CD14-positive monocyte (primary cell): ENCODE results near the gene PRMT5. TPM values are rescaled to one million over a fixed set of nuclear protein-coding genes. Genes with fewer than 3 reads are reported as not detected.
A peak's percentile ranks its signal among the peaks of the same experiment; 100 is the strongest.

Experiments
- DNase-seq, 3 donors: peaks; one replicate each; pipeline ENCODE4 v3.0.0-alpha.2; 2011 to 2022
- H2AFZ ChIP-seq: 2 replicates; pipeline ENCODE4 v1.6.0; 2012; ENCODE audit warnings: mild to moderate bottlenecking, low read depth, low read length, inconsistent platforms; ENCODE audit not compliant: insufficient read depth, poor library complexity, severe bottlenecking
- H3K27ac ChIP-seq, 2 donors: 1 replicate in 1 of 2; 2 replicates in 1 of 2; pipeline ENCODE4 v1.5.1; 2012 to 2013; ENCODE audit warnings: low read length in 2 of 2, control low read depth in 1 of 2, inconsistent platforms in 1 of 2, low read depth in 1 of 2, mild to moderate bottlenecking in 1 of 2
- H3K27me3 ChIP-seq, 2 donors: one replicate each; pipeline versions ENCODE4 v1.6.0 to v1.6.1; 2011 to 2013; ENCODE audit warnings: low read length in 2 of 2; ENCODE audit not compliant: control insufficient read depth in 2 of 2, insufficient read depth in 2 of 2
- H3K36me3 ChIP-seq, 2 donors: replicated peaks in 1 of 2; 1 replicate in 1 of 2; 2 replicates in 1 of 2; pipeline versions ENCODE4 v1.5.1 to v1.6.1; 2012 to 2013; ENCODE audit warnings: low read length in 2 of 2, control low read depth in 1 of 2, inconsistent platforms in 1 of 2, mild to moderate bottlenecking in 1 of 2; ENCODE audit not compliant: insufficient read depth in 2 of 2, control insufficient read depth in 1 of 2
- H3K4me1 ChIP-seq, 2 donors: 1 replicate in 1 of 2; 2 replicates in 1 of 2; pipeline versions ENCODE4 v1.5.1 to v1.6.1; 2012 to 2013; ENCODE audit warnings: low read length in 2 of 2, control low read depth in 1 of 2, inconsistent platforms in 1 of 2, mild to moderate bottlenecking in 1 of 2, moderate library complexity in 1 of 2; ENCODE audit not compliant: insufficient read depth in 2 of 2, control insufficient read depth in 1 of 2
- H3K4me2 ChIP-seq: replicated peaks from 2 replicates; pipeline ENCODE3; 2012; ENCODE audit warnings: low read length, moderate library complexity, mild to moderate bottlenecking; ENCODE audit not compliant: poor library complexity, severe bottlenecking; ENCODE audit errors: extremely low read depth
- H3K4me3 ChIP-seq, 3 experiments: fragments of 200-600 bp in 1 of 3; sonication (generic) in 1 of 3; replicated peaks in 1 of 3; 1 replicate in 2 of 3; 2 replicates in 1 of 3; pipeline ENCODE4 v1.5.1; 2011 to 2013; ENCODE audit warnings: low read length in 3 of 3, mild to moderate bottlenecking in 3 of 3, control low read depth in 2 of 3, low read depth in 2 of 3, inconsistent platforms in 1 of 3, moderate library complexity in 1 of 3
- H3K79me2 ChIP-seq: 2 replicates; pipeline ENCODE4 v1.6.0; 2012; ENCODE audit warnings: mild to moderate bottlenecking, control low read depth, inconsistent platforms, low read length, moderate library complexity; ENCODE audit not compliant: insufficient read depth
- H3K9ac ChIP-seq: 2 replicates; pipeline ENCODE4 v1.6.0; 2017; ENCODE audit warnings: low read length, mild to moderate bottlenecking; ENCODE audit not compliant: insufficient read depth, poor library complexity, severe bottlenecking
- H3K9me3 ChIP-seq, 2 donors: replicated peaks in 1 of 2; 1 replicate in 1 of 2; 2 replicates in 1 of 2; pipeline versions ENCODE4 v1.5.1 to v1.6.1; 2012 to 2013; ENCODE audit warnings: low read length in 2 of 2, control low read depth in 1 of 2; ENCODE audit not compliant: control insufficient read depth in 1 of 2, insufficient read depth in 1 of 2
- H4K20me1 ChIP-seq: 2 replicates; pipeline ENCODE4 v1.6.0; 2012; ENCODE audit warnings: mild to moderate bottlenecking, low read length, control low read depth, moderate library complexity; ENCODE audit not compliant: insufficient read depth
- H3K27ac Mint-ChIP-seq, 7 donors: one replicate each; pipeline ENCODE4 v1.8.0; 2020; ENCODE audit warnings: mild to moderate bottlenecking in 7 of 7, mixed read lengths in 7 of 7, moderate library complexity in 6 of 7, inconsistent platforms in 2 of 7
- H3K27me3 Mint-ChIP-seq, 3 donors: one replicate each; pipeline ENCODE4 v1.8.0; 2021 to 2022; ENCODE audit warnings: low read depth in 3 of 3, mild to moderate bottlenecking in 3 of 3, mixed read lengths in 3 of 3, moderate library complexity in 3 of 3, inconsistent platforms in 1 of 3
- H3K36me3 Mint-ChIP-seq, 2 donors: one replicate each; pipeline ENCODE4 v1.8.0; 2020; ENCODE audit warnings: mixed read lengths in 2 of 2, inconsistent platforms in 1 of 2, mild to moderate bottlenecking in 1 of 2
- H3K4me1 Mint-ChIP-seq: one replicate; pipeline ENCODE4 v1.8.0; 2020; ENCODE audit warnings: mild to moderate bottlenecking, mixed read lengths
- H3K4me3 Mint-ChIP-seq, 2 donors: one replicate each; pipeline ENCODE4 v1.8.0; 2020; ENCODE audit warnings: mild to moderate bottlenecking in 2 of 2, mixed read lengths in 2 of 2, moderate library complexity in 1 of 2
- H3K9me3 Mint-ChIP-seq, 7 donors: one replicate each; pipeline ENCODE4 v1.8.0; 2020 to 2022; ENCODE audit warnings: mixed read lengths in 7 of 7, mild to moderate bottlenecking in 6 of 7, moderate library complexity in 6 of 7, inconsistent platforms in 2 of 7
- WGBS: methylation state at CpG from one replicate; pipeline ENCODE4 v1.1.5; 2013; ENCODE audit warnings: missing lambda C conversion rate; ENCODE audit not compliant: insufficient coverage; 5-methylcytosine and 5-hydroxymethylcytosine counted together
- intact Hi-C, 2 donors: fragments of 100-400 bp; cut with micrococcal nuclease; formaldehyde crosslinking; loops; one replicate each; pipeline versions ENCODE4 v1.15.0 to v1.15.1; 2023
- polyA minus RNA-seq: library from RNA; depleted of rRNA, polyadenylated mRNA; stranded (reverse); fragments of >200 nt; gene quantifications from 2 replicates; pipeline ENCODE4 v1.2.3, GENCODE V29; 2012
- polyA plus RNA-seq, 3 donors: library from polyadenylated mRNA; depleted of rRNA in 1 of 3; unstranded in 2 of 3; stranded (reverse) in 1 of 3; fragments of 300-500 nt in 2 of 3; fragments of >200 nt in 1 of 3; fragmentation: Illumina TruSeq in 2 of 3; gene quantifications; 1 replicate in 2 of 3; 2 replicates in 1 of 3; pipeline ENCODE4 v1.2.3, GENCODE V29; 2012 to 2021
- total RNA-seq, 12 experiments: library from RNA in 1 of 12; stranded (reverse) in 1 of 12; fragments of 120-200 nt in 1 of 12; gene quantifications; one replicate each; pipeline ENCODE4 v1.2.4 and lab custom pipeline; 2013 to 2026; ENCODE audit warnings: mixed read lengths in 6 of 12, inconsistent platforms in 1 of 12
- TF ChIP-seq, protein P1 (sequence below): fragments of 200-600 bp; IDR thresholded peaks from one replicate; pipeline ENCODE4 v1.8.0; 2022; ENCODE audit warnings: antibody characterized with exemption, mild to moderate bottlenecking

Gene PRMT5
- 20.2 TPM for total RNA-seq (2013)
- polyA plus RNA-seq (10 to 100 TPM; 38.7 to 44.4 (median 44.1) TPM), polyA minus RNA-seq (25.5 and 36.3 TPM in 2 replicates), total RNA-seq (lab: John Stamatoyannopoulos, UW) (5.6 to 19.6 (median 12.9) reads per million in 11 experiments)

GRCh38 chr14:22929104-22929960, at the start of gene PRMT5:
Gene PRMT5 (minus strand): TSS chr14:22929376. CDS start chr14:22929361, 15 bp downstream.
- TF ChIP-seq, protein P1, sequence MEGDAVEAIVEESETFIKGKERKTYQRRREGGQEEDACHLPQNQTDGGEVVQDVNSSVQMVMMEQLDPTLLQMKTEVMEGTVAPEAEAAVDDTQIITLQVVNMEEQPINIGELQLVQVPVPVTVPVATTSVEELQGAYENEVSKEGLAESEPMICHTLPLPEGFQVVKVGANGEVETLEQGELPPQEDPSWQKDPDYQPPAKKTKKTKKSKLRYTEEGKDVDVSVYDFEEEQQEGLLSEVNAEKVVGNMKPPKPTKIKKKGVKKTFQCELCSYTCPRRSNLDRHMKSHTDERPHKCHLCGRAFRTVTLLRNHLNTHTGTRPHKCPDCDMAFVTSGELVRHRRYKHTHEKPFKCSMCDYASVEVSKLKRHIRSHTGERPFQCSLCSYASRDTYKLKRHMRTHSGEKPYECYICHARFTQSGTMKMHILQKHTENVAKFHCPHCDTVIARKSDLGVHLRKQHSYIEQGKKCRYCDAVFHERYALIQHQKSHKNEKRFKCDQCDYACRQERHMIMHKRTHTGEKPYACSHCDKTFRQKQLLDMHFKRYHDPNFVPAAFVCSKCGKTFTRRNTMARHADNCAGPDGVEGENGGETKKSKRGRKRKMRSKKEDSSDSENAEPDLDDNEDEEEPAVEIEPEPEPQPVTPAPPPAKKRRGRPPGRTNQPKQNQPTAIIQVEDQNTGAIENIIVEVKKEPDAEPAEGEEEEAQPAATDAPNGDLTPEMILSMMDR, result no peak
- Histone ChIP-seq H3K27ac (peak within 1 kb of the TSS; percentile 65 to 86), H2AFZ (peak within 1 kb of the TSS; percentile 97), H4K20me1 (no peaks in the 10 kb centered on the region), H3K27me3 (no peaks in the 10 kb centered on the region), H3K4me3 (peak within 1 kb of the TSS; percentile 90 to 98 (median 96)), H3K4me1 (peaks cover 19 to 34% of the 10 kb centered on the region in 2 donors), H3K9me3 (no peaks in the 10 kb centered on the region), H3K9ac (peak within 1 kb of the TSS; percentile 85), H3K4me2 (peak within 1 kb of the TSS; percentile 96), H3K79me2 (peaks cover 15% of the 10 kb centered on the region), H3K36me3 (peaks cover 7 to 30% of the 10 kb centered on the region in 2 donors)
- no peak within 1 kb of the TSS for H3K4me3 Mint-ChIP-seq
- peak; percentile 99 to 100 (median 99) for DNase-seq
- peaks cover 25 to 35% of the 10 kb centered on the region in 2 donors for H3K36me3 Mint-ChIP-seq
- no peaks in the 10 kb centered on the region for H3K27me3 Mint-ChIP-seq
- under 1% methylated on average over 39 of the region's 51 CpGs for WGBS
- H3K27ac Mint-ChIP-seq, result peak within 1 kb of the TSS in 2 of 7 donors; percentile 28 to 85
- H3K9me3 Mint-ChIP-seq, result no peaks in the 10 kb centered on the region
- peaks cover 8% of the 10 kb centered on the region for H3K4me1 Mint-ChIP-seq
- intact Hi-C loops, result loop anchor here in 1 of 2 donors (1.0 to 10.0 kb wide), 2 partner anchors 10 to 1185 kb away; partner anchors contain the start of genes DCAF11, NRL and RBM23

DNA sequence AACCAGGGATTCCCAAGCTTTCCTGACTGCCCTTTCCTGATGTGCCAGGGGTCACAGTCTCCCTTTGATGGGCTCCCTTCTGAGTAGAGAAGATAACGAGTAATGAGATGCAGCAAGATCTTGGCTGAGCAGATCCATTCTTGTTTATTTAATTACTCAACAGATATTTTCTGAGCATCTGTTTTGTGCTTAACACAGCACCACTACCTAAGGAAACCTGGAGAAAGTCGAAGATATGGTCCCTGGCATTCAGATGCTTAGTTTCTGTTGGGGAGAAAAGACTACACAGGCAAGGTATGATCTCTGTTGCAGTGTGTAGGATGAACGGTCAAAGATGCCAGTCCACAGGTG, 49.3 kb upstream of the PRMT5 start:
- H3K9ac ChIP-seq, result no peak overlapping the region
- H2AFZ ChIP-seq, result no peak overlapping the region
- 90% methylated on average over 1 of the region's 3 CpGs for WGBS
- H3K4me2 ChIP-seq, result no peak overlapping the region
- H3K27me3 Mint-ChIP-seq, result peaks cover 34 to 47% (median 40%) of the 10 kb centered on the region in 3 donors
- no peak overlapping the region for H3K4me3 Mint-ChIP-seq
- no peak overlapping the region for H3K27ac Mint-ChIP-seq
- no peaks in the 10 kb centered on the region for H3K36me3 Mint-ChIP-seq
- intact Hi-C loops, result no loop called here
- DNase-seq, result no peak
- H3K4me1 Mint-ChIP-seq, result peaks cover 6% of the 10 kb centered on the region
- H3K79me2 ChIP-seq, result no peaks in the 10 kb centered on the region
- H4K20me1 ChIP-seq, result no peaks in the 10 kb centered on the region
- TF ChIP-seq, protein P1, result no peak
- H3K27me3 ChIP-seq, result peaks cover 33 to 57% of the 10 kb centered on the region in 2 donors
- H3K36me3 ChIP-seq, result no peaks in the 10 kb centered on the region
- peaks cover 0 to 5% (median 3%) of the 10 kb centered on the region in 7 donors for H3K9me3 Mint-ChIP-seq
- H3K4me3 ChIP-seq, result no peak overlapping the region
- H3K4me1 ChIP-seq, result peaks cover 25 to 26% of the 10 kb centered on the region in 2 donors
- H3K9me3 ChIP-seq, result peaks cover 0 to 4% of the 10 kb centered on the region in 2 donors
- no peak overlapping the region for H3K27ac ChIP-seq
